ENCODE results near the gene FSD1.

Gene FSD1

DNA sequence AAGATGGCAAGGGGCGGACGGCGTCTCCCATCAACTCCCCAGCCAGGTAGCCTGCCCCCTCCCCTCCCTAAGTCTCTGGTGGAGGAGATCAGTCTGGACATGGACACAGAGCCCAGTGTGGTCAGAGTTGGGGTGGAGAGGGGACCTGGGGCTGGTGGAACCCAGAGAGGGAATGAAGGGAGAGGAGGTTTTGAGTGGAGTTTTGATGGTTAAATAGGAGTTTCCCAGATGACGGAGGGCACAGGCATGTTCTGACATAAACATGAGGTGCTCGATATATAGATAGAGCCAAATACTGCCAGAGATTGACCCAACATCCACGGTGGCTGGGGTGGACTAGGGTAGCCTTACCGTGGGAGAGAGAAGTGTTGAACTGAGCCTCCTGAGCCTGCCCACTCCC lies 14.1 kb downstream of the FSD1 start:
- Histone ChIP-seq H3K27me3 (replicated peaks; ENCODE audit: control insufficient read depth, insufficient read depth, low read length) (no peaks in the 10 kb centered on the region), H3K36me3 (ENCODE audit: control insufficient read depth, insufficient read depth, low read length) (no peaks in the 10 kb centered on the region), H3K4me3 (replicated peaks; ENCODE audit: low read depth, low read length) (no peak overlapping the region)
- DNase-seq (ENCODE audit: extremely low read depth, insufficient read length): no peak
- TF ChIP-seq, protein P1, sequence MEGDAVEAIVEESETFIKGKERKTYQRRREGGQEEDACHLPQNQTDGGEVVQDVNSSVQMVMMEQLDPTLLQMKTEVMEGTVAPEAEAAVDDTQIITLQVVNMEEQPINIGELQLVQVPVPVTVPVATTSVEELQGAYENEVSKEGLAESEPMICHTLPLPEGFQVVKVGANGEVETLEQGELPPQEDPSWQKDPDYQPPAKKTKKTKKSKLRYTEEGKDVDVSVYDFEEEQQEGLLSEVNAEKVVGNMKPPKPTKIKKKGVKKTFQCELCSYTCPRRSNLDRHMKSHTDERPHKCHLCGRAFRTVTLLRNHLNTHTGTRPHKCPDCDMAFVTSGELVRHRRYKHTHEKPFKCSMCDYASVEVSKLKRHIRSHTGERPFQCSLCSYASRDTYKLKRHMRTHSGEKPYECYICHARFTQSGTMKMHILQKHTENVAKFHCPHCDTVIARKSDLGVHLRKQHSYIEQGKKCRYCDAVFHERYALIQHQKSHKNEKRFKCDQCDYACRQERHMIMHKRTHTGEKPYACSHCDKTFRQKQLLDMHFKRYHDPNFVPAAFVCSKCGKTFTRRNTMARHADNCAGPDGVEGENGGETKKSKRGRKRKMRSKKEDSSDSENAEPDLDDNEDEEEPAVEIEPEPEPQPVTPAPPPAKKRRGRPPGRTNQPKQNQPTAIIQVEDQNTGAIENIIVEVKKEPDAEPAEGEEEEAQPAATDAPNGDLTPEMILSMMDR (IDR thresholded peaks at IDR 0.05; ENCODE audit: insufficient read depth, low read length, poor library complexity, severe bottlenecking): no peak

- H3K4me3 ChIP-seq (replicated peaks; ENCODE audit: low read depth, low read length): no peak overlapping the region
- no peaks in the 10 kb centered on the region for H3K27me3 ChIP-seq (replicated peaks; ENCODE audit: control insufficient read depth, insufficient read depth, low read length)
- no peak for DNase-seq (ENCODE audit: extremely low read depth, insufficient read length)
- TF ChIP-seq, protein P1 (IDR thresholded peaks at IDR 0.05; ENCODE audit: insufficient read depth, low read length, poor library complexity, severe bottlenecking): no peak
- no peaks in the 10 kb centered on the region for H3K36me3 ChIP-seq (ENCODE audit: control insufficient read depth, insufficient read depth, low read length)
Measured at GRCh38 chr19:4319067-4319718, 14.8 kb downstream of the FSD1 start.

DNA sequence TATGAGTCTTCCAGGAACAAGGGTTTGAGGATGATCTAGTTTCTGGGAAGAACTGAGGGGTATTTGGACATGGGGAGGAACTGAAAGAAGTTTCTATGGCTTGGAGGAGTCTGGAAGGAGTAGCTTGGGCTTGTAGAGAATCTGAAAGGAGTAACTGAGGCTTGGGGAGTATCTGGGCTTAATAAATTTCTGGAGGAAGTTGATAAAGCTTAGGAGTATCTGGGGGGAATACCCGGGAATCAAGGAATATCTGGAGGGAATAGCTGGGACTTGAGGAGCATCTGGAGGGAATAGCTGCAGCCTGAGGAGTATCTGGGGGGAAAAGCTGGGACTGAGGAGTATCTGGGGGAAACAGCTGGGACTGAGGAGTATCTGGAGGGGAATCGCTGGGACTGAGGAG lies 16.0 kb downstream of the FSD1 start:
- no peaks in the 10 kb centered on the region for H3K27me3 ChIP-seq (replicated peaks; ENCODE audit: control insufficient read depth, insufficient read depth, low read length)
- H3K36me3 ChIP-seq (ENCODE audit: control insufficient read depth, insufficient read depth, low read length): no peaks in the 10 kb centered on the region
- TF ChIP-seq, protein P1 (IDR thresholded peaks at IDR 0.05; ENCODE audit: insufficient read depth, low read length, poor library complexity, severe bottlenecking): no peak
- no peak for DNase-seq (ENCODE audit: extremely low read depth, insufficient read length)
- no peak overlapping the region for H3K4me3 ChIP-seq (replicated peaks; ENCODE audit: low read depth, low read length)

DNA sequence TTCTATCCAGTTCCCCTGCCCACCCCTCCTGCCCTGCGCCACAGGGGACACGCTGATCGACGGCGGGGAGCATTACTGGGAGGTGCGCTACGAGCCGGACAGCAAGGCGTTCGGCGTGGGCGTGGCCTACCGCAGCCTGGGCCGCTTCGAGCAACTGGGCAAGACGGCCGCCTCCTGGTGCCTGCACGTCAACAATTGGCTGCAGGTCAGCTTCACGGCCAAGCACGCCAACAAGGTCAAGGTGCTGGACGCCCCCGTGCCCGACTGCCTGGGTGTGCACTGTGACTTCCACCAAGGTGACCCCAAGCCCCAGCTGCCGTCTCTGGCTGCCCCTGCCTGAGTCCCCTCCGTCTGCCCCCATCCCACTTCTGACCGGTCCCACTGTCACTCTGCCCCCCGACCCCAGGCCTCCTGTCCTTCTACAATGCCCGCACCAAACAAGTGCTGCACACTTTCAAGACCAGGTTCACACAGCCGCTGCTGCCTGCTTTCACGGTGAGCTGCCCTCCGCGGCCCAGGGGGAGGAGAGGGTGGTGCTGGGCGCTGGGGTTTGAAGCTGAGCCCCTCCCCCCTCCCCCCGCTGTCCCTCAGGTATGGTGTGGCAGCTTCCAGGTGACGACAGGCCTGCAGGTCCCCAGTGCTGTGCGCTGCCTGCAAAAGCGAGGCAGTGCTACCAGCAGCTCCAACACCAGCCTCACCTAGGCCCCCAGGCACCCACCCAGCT lies 18.7 kb downstream of the FSD1 start:
- no peaks in the 10 kb centered on the region for H3K36me3 ChIP-seq (ENCODE audit: control insufficient read depth, insufficient read depth, low read length)
- TF ChIP-seq, protein P1 (IDR thresholded peaks at IDR 0.05; ENCODE audit: insufficient read depth, low read length, poor library complexity, severe bottlenecking): no peak
- no peak overlapping the region for H3K4me3 ChIP-seq (replicated peaks; ENCODE audit: low read depth, low read length)
- no peaks in the 10 kb centered on the region for H3K27me3 ChIP-seq (replicated peaks; ENCODE audit: control insufficient read depth, insufficient read depth, low read length)
- no peak for DNase-seq (ENCODE audit: extremely low read depth, insufficient read length)

DNA sequence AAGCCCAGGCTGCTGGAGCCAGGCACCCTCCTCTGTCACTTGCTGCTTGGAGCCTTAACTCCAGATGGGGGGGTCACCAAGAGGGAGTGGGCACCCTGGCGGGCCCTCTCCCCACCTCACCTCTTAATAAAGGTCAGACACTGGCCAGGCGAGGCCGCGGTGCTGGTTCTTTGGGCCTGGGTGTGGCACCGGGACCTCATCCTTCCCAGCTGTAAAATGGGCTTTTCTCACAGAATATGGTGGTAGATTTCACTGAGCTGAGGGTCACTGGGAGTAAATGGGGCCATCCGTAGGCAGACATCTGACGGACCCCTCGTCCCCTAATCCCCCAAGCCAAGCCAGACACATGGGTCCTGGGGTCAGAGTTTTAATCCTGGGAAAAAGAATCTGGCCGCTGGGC lies 19.3 kb downstream of the FSD1 start:
- TF ChIP-seq, protein P1 (IDR thresholded peaks at IDR 0.05; ENCODE audit: insufficient read depth, low read length, poor library complexity, severe bottlenecking): no peak
- Histone ChIP-seq H3K36me3 (ENCODE audit: control insufficient read depth, insufficient read depth, low read length) (no peaks in the 10 kb centered on the region), H3K27me3 (replicated peaks; ENCODE audit: control insufficient read depth, insufficient read depth, low read length) (no peaks in the 10 kb centered on the region), H3K4me3 (replicated peaks; ENCODE audit: low read depth, low read length) (no peak overlapping the region)
- no peak for DNase-seq (ENCODE audit: extremely low read depth, insufficient read length)
